ENCODE data around the gene THBS2.
"Not testable (repeated sequence)": the region's sequence is repeated elsewhere in the genome, so short reads cannot be mapped to it uniquely, and the experiment has no call there.

THBS2 gene

GRCh38 chr6:169185692-169186485, 67.8 kb downstream of the THBS2 start:
- DNase-seq (ENCODE audit: low read depth, low spot score): no peak

DNA sequence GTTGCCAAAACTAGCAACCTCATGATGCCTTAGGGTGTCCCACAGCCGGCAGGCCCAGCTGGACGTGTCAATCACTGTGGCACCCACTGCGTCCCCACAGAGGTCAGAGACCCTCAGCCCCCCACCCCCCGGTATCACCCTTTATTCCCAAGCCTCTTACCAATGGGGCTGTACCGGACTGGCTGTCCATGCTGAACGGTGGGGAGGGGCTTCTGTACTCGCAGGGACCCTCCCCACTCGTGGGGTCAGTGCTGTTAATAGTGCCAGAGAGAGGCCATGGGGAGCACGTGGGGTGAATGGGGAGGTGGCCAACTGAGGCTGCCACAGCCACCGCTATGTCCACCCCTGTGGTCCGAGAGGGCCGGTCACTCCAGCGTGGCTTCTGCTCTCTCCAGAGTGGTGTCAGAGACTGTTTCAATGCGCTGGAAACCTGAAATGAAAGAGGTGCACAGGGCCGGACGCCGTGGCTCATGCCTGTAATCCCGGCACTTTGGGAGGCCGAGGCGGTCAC, 68.6 kb downstream of the THBS2 start:
- no peak for DNase-seq (ENCODE audit: low read depth, low spot score)

- DNase-seq (ENCODE audit: low read depth, low spot score): no peak
Measured at GRCh38 chr6:169184419-169184818, 69.2 kb downstream of the THBS2 start.

- no peak for DNase-seq (ENCODE audit: low read depth, low spot score)
Measured at GRCh38 chr6:169183233-169183632, 70.4 kb downstream of the THBS2 start.

DNA sequence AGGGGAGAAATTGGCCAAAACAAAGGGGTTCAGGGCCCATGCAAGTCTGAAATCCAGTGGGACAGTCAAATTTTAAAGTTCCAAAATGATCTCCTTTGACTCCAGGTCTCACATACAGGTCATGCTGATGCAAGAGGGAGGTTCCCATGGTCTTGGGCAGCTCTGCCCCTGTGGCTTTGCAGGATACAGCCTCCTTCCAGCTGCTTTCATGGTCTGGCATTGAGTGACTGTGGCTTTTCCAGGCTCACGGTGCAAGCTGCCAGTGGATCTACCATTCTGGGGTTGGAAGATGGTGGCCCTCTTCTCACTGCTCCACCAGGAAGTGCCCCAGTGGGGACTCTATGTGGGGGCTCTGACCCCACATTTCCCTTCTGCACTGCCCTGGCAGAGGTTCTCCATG, 73.8 kb downstream of the THBS2 start:
- DNase-seq (ENCODE audit: low read depth, low spot score): not testable (repeated sequence)

DNA sequence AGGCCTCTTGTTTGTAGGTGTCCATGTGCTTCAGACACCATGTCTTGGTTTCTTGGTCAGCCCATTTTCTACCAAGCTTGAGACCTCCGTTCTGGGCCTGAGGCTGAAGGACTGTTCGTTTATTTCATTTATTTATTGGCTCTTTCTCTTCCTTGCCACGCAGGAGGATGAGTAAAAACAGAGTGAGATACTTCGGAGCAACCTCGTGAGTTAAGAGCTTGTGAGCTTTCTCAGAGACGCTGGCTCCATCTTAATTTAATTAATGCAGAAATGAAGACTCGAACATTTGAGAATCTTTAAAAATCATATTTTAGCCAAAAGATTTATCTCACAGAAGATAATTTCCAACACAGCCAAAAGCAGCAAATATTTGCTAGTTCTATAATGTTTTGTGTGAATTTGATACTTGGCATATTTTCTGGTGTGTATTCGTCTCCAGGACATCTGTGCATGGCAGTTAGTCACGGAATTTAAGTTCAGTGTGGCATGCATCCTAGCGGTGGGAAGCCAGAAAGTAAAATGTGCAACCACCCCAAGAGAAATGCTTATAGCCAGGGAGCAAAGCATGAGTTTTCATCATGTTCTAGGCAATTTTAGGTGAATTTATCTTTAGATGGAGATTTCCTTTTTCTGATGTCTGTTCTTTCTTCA, 76.0 kb downstream of the THBS2 start:
- DNase-seq (ENCODE audit: low read depth, low spot score): no peak

DNA sequence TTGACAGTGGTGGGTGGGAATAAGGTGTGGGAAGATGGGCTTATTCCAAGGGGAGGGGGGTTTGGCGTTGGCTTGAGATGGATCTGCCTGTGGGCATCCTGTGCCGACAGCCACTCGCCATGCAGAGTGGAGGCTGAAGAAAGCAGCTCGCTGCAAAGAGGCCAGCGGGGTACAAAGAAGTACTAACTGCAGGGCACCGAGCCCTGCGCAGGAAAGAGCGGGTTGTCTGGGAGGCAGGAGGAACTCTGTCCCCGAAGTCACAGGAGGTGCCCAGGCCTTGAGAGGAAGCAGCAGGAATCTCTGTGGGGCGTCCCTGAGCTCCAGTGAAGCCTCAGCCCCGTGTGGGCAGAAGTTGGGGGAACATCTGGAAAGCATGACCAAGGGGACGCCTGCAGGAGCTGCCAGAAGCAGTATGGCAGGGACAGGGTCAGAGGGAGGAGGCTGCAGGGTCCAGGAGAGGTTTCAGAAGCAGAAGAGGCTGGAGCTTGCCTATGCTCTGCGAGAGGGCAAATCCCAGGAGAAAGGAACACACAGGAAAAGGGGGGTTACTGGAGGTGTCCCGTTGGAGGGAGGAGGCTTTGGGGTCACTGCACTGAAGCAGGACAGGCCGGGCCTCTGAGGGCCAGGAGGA, 77.2 kb downstream of the THBS2 start:
- no peak for DNase-seq (ENCODE audit: low read depth, low spot score)

DNA sequence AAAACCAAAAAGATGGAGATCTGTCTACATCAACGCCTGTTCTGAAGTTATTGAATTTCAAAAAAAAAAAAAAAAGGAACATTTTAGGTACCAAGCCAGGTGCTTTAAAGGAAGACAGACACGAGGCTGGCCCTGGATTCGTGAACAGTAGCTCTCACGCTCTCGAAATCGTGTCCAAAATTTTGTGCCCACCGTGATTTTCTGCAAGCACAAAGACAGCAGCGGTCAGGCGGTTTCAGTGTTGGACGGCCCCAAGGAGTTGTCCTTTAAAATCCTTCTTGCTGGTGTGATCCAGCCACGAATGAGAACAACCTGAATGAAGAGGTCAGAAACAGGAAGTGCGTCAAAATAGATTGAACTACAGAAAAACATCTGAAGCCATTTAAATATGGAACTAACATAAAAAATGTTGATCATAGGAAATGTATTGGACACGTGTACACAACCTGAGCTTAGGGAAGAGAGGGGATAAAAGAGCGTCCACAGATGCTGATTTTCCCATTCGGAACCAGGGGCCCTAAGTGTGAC, 78.2 kb downstream of the THBS2 start:
- no peak for DNase-seq (ENCODE audit: low read depth, low spot score)

DNA sequence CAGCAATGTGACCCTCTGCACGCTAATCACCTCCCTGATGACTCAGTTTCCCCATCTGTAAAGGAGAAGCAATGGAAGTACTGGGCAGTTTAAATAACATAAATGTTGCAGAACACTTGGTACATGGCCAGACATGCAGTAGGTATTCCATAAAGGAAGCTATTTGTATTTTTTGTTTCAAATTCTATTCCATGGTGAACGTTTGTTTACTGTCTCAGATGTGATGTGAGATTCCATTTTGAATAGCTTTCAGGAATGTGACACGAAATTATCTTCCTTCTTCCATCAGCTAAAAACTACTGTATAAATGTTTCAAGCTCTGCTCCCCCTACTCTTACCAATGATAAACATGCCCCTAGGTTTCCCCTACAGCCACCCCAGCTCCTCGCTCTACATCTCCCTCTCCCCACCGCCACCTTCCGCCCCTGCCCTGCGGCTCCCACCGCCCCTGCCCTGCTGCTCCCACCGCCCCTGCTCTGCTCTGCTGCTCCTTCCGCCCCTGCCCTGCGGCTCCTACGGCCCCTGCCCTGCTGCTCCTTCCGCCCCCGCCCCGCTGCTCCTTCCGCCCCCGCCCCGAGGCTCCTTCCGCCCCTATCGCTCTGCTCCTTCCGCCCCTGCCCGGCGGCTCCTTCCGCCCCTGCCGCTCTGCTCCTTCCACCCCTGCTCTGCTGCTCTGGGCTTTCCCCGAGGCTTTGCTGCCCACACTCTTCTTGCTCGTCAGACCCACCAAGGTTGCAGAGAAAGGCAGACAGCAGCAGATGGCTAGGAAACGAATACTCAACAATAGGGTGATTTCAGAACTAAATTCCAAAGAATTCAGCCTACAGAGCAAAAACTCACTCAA, 78.9 kb downstream of the THBS2 start:
- DNase-seq (ENCODE audit: low read depth, low spot score): no peak

DNA sequence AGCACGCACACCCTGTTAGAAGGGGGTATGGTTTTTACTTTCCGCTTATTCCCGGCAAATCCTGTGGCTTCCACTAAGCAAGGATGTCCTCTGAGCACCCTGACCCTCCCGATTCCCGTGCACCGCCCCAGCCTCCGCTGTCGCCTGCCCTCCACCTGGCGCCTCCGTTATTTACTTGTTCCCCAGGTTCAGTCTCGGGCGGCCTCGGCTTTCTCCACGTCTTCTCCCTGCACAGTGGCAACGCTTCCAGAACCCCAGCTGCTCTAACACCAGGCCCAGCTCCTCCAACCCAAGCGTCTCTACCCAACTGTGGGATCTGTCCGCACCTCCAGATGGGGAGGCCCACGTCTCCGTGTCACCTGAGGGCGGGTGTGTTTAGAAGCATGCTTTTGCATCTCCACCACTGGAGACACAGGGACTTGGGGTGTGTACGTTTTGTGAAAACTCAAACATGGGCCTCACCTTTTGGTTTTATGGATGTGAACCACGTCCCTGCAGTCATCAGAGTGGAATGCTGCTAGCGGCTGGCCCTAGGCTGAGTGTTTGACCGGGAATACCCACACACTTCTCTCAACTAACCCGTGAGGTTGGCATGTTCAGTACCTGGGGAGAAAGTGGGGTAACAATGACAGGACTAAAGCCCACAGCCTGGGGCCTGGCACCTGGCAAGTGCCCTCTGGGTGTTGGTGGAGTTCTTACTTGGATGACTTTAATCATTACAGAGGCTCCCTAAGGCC, 79.9 kb downstream of the THBS2 start:
- no peak for DNase-seq (ENCODE audit: low read depth, low spot score)

DNA sequence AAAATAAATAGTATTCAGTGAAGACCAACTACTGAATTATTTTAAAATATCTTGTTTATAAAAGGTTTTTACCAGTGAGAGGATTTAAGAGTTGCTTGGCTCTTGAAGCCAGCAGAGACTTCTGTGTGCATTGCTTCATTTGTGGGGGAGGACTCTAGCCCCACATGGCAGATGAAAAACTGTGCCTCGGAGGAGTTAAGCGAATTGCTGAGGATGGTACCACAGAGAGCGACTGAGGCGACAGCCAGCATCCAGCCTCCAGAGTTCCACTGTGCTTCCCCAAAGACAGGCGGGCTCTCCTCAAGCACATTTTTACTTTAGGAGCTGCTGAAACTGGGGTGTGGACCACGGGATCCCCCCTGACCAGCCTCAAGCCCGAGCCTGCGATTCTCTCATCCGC, 80.7 kb downstream of the THBS2 start:
- no peak for DNase-seq (ENCODE audit: low read depth, low spot score)

- DNase-seq (ENCODE audit: low read depth, low spot score): no peak
Measured at GRCh38 chr6:169172456-169172855, 81.2 kb downstream of the THBS2 start.

DNA sequence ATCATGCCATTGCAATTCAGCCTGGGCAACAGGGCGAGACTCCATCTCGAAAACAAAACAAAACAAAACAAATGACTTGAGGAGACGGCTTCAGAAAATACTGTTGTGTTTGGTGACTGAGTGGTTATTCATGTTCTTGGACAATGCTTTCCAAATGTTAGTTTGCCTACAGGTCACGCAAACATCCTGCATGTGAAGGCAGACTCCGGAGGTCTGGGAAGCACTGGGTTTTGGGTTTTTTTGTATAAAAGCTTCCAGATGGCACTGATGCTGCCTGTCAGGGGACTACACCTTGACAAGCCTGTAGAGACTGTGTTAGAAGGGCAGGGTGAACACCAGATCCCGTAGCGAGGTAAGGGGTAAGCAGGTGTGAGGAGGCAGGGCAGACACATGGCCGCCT, 81.7 kb downstream of the THBS2 start:
- DNase-seq (ENCODE audit: low read depth, low spot score): no peak

GRCh38 chr6:169171016-169171415, 82.6 kb downstream of the THBS2 start:
- DNase-seq (ENCODE audit: low read depth, low spot score): no peak

DNA sequence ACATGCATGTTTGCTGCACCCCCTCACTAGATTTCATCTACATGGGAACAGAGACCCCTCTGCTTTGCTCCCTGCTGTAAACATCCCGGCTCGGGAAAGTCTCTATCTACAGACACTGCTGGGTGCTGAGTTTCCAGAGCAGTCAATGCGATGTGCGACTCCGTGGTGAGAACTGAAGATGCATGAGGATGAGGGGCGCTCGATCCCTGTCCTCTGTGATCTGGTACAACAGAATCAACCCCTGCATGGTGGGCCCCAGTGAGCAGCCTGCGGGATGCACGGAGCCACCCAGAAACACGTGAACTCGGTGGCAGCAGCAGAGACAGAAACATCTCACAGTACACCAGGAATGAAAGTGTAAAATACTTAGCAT, 83.1 kb downstream of the THBS2 start:
- no peak for DNase-seq (ENCODE audit: low read depth, low spot score)

DNA sequence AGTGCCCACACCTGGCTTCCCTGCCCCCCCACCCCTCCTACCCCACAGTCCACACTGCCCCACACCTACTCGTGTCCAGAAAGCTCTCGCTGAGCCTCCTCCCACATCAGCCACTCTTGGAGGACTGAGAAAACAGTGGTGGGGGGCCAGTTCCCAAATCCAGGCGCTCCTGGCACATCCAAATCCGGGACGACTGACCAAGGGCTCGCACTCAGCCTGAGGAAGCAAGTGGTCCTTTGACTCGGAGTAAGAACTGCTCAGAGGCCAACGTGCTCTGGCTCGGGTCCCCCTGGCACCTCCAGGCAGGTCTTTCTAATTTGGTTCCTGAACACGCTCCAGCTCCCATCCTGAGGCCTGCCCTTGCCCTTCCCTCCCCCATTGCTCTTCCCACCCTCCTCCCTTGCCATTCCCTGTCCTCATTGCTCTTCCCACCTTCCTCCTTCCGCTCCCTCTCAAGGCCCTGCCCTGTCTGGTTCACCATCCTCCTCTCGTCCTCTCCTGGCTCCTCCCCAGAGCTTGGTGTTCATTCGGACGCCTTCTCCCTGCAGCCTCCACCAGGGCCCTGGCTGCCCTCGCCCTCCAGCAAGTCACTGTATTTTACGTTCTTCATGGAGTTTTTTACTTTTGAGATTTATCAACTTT, 83.6 kb downstream of the THBS2 start:
- DNase-seq (ENCODE audit: low read depth, low spot score): no peak

DNA sequence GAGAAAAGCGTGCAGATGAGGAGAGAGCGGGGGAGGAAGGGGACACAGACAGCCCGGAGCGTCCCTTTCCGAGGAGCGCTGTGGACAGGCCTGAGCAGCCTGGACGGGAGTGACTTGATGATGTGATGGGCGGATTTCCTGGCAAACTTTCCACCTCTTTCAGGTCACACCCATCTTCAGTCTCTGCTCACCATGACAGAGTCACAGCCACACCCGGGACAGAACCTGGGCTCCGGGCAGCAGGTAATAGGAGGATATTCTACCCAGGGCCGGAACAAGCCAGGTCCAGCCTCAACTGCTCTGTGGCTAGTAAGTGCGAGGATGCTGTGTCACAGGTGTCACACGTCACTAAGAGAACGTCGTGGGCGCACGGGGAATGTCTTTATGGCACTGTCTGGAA, 84.3 kb downstream of the THBS2 start:
- DNase-seq (ENCODE audit: low read depth, low spot score): no peak

DNA sequence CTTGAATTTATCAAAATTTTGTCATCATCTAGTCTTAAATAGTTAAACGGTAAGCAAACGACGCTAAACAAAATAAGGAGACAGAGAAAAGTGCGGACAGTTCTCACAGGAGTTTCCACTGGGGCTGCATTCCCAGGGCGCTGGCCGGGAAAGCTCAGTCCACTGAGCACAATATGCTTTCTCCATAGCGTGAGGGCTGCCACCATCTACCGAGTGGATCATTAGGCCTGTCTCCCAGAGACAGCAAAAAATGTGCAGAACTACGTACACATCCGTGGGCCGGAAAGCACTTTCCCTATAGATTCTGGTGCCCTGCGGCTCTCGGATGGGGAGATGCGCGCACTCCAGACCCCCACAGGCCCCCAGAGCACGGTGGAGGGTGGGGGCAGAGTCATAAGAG, 84.9 kb downstream of the THBS2 start:
- no peak for DNase-seq (ENCODE audit: low read depth, low spot score)

- no peak for DNase-seq (ENCODE audit: low read depth, low spot score)
Measured at GRCh38 chr6:169168302-169168630, 85.4 kb downstream of the THBS2 start.

GRCh38 chr6:169167581-169168301, 85.9 kb downstream of the THBS2 start:
- DNase-seq (ENCODE audit: low read depth, low spot score): no peak

All from activated CD4-positive, CD25-positive, alpha-beta regulatory T cell treated with anti-CD3 and anti-CD28 coated beads, Interleukin-2, amount 50 U/mL, for 16 hours (primary cell).